ENCODE data around the gene C11orf21.
"Not testable (repeated sequence)": the region's sequence is repeated elsewhere in the genome, so short reads cannot be mapped to it uniquely, and the experiment has no call there.

The C11orf21 gene
- total RNA-seq, result 26.4 to 58.0 (median 42.7) reads per million in 4 experiments

DNA sequence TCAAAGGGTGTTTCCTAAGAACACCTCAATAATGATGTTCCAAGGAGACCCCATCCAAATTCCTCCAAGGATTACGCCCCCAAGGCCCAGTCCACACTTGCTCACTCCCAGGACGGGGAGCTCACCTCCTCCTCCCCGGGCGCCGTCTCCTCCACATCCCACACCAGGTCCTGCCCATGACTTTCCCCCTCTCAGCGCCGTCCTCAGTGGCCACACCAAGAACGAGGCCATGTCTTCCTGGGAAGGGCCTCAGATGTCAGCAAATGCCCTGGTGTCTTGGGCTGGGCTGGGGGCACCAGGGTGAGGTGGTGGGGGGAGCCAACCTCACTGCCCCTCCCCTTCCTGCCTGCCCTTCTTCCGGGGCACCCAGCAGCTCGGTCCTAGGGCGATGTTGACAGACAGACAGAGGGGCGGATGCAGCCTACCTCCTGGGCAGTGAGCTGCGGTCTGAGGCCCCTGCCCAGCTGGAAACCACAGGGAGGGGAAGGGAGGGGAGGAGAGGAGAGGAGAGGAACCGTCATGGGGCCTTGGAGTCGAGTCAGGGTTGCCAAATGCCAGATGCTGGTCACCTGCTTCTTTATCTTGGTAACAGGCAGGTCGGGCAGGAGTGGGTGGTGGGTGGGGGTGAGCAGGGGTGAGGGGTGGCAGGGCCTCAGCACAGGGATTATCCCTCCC, at the start of gene C11orf21, which contains the start of gene TSPAN32:
TSS of gene C11orf21 (minus strand) at position 288 of the 675 bp plus-strand sequence. CDS start at position 178, 110 bp downstream.
TSS of gene TSPAN32 (plus strand) at position 383 of the 675 bp plus-strand sequence. CDS start at position 520, 137 bp downstream.
- peak; percentile 59 for DNase-seq

DNA sequence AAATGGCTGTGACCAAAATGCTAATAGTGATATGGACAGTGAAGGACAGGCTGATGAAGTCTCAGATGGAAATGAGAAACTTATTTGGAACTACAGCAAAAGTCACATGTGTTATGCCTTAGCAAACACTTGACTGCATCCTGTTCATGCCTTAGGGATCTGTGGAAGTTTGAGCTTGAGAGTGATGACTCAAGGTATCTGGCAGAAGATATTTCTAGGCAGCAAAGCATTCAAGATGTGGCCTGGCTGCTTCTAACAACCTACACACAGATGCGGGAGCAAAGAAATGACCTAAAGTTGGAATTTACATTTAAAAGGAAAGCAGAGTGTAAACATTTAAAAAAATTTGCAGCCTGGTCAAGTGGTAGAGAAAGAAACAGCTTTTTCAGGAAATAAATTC, 47.3 kb upstream of the C11orf21 start:
- DNase-seq, result no peak

DNA sequence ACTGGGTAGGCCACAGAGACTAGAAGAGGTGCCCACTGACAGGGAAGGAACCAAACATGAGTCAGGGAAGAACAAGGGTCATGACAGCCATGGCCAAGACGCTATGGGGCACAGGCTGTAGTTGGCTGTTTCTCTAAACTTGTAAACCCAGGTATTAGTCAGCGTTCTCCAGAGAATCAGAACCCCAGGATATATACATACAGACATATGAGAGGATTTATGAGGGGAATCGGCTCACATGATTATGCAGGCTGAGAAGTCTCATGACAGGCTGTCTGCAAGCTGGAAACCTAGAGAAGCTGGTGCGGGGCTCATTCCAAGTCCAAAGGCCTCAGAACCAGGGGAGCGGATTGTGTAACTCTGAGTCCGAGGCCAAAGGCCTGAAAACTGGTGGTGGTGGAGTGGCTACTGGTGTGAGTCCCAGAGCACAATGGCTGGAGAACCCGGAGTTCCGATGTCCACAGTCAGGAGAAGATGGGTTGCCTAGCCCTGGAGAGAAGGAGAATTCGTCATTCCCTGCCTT, 45.7 kb upstream of the C11orf21 start:
- DNase-seq, result no peak

DNA sequence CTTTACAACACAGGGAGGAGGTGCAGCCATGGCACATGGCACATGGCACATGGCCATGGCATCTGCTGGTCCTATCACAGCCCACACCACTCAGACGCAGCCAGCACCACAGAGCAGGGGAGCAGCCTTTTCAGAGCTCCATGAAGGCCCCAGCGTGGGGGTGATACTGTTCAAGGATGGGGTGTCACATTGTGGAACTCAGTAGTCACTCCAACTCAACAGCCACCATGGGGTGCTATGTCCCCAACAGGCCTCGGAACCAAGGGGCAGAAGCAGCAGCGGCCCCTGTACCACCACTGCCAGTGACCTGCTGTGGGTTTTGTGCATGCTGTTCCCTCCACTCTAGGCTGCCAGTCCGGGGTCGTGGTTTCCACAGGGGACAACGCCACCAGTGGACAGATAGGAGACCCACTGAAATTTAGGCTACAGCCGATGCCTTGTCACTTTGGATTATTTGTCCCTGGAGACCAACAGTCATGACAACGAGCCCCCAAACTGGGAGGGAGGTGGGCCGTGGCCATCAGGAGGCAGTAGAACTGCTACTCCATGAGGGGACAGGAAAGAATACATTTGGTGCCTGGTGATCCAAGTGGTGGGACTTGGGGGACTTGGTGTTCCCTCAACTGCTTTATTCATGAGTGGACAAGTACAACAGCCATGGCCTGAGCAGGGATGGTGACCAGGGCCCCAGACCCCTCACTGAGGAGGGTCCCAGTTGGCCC, 45.0 kb upstream of the C11orf21 start:
- DNase-seq, result no peak

DNA sequence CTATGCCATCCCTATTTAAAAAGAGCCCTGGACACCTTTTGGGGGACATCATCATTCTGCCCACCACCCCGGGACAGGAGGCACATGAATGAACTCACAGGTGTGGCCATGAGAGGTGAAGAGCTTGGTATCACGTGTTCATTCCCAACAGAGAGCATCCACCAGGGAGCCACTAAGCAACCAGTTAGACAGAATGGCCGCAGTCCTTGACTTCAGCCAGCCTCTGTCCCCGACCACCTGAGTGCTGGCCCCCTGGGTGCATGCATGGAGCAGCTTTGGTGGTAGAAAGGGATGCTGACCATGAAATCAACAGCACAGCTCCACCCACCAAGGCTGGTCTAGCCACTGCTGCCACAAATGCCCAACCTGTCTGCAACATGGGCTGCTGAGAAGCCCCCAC, 44.3 kb upstream of the C11orf21 start:
- DNase-seq, result no peak

DNA sequence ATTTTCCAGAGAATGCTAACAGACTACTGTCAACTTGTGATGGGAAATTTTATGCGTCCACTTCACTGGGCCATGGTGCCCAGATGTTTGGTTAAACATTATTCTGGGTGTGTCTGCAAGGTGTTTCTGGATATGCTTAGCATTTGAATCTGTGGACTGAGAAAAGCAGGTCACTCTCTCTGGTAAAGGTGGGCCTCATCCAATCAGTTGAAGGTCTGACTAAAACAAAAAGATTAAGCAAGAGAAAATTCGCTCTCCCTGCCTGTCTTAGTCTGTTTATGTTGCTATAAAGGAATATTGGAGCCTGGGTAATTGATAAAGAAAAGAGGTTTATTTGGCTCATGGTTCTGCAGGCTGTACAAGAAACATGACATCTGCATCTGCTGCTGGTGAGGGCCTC, 43.3 kb upstream of the C11orf21 start:
- no peak for DNase-seq

GRCh38 chr11:2343502-2343901, 41.8 kb upstream of the C11orf21 start:
- DNase-seq, result no peak

DNA sequence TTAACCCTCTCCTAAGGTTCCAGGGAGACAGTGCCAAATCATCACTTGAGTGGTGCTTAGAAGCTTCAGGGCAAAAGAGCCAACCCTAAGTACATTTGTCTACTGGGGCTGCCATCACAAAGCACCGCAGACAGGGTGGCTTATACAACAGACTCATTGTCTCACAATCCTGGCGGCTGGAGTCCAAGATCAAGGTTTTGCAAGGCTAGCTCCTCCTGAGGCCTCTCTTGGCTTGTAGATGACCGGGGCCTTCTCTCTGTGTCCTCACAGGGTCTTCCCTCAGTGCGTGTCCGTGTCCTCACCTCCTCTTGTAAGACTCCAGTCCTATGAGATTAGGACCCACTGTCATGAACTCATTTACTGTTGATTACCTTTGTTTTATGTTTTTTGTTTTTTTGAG, 41.3 kb upstream of the C11orf21 start:
- DNase-seq, result no peak

- no peak for DNase-seq
These were observed 40.8 kb upstream of the C11orf21 start for GRCh38 chr11:2342557-2342956.

DNA sequence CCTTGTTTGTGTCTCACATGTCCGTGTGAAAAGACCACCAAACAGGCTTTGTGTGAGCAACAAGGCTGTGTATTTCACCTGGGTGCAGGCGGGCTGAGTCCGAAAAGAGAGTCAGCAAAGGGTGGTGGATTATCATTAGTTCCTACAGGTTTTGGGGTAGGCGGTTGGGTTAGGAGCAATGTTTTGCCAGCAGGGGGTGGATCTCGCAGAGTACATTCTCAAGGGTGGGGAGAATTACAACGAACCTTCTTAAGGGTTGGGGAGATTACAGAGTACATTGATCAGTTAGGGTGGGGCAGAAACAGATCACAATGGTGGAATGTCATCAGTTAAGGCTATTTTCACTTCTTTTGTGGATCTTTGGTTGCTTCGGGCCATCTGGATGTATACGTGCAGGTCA, 37.0 kb upstream of the C11orf21 start:
- not testable (repeated sequence) for DNase-seq

- not testable (repeated sequence) for DNase-seq
These were observed 33.6 kb upstream of the C11orf21 start for GRCh38 chr11:2335286-2335685.

DNA sequence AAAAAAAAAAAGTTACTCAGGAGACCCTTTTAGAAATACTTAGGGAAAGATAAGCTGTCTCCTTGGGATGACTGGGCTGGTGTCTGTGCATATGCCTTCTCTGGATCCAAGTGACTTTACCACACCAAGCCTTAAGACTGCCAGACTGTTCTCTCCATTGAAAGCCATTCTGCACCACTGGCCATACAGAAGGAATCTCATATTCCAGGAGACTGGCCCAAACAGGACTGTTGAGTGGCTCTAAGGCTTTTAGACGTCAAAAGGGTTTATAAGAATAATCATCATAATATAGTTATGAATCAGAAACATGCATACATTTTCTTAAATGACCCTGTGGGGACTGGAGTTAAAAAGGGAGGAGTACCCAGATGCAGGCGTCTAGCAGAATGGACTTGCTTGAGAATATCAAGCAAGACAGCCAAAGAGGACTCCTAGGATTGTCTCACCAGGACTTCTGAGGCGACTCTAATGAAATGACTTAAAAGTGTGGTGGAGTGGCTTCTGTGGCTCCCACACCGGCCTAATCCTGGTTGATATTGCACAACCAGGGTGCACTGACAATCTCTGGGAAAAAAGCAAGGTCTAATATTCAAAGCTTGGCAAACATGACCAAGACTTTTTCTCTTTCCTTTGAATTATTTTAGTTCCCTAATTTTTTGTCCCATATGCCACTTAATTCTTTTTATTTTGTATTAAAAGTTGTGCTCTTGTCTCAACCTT, 31.9 kb upstream of the C11orf21 start:
- DNase-seq, result not testable (repeated sequence)

DNA sequence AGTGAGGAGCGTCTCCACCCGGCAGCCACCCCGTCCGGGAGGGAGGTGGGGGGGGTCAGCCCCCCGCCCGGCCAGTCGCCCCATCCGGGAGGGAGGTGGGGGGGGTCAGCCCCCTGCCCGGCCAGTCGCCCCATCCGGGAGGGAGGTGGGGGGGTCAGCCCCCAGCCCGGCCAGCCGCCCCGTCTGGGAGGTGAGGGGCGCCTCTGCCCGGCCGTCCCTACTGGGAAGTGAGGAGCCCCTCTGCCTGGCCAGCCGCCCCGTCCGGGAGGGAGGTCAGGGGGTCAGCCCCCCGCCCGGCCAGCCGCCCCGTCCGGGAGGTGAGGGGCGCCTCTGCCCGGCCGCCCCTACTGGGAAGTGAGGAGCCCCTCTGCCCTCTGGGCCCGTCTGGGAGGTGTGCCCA, 30.9 kb upstream of the C11orf21 start:
- DNase-seq, result not testable (repeated sequence)

DNA sequence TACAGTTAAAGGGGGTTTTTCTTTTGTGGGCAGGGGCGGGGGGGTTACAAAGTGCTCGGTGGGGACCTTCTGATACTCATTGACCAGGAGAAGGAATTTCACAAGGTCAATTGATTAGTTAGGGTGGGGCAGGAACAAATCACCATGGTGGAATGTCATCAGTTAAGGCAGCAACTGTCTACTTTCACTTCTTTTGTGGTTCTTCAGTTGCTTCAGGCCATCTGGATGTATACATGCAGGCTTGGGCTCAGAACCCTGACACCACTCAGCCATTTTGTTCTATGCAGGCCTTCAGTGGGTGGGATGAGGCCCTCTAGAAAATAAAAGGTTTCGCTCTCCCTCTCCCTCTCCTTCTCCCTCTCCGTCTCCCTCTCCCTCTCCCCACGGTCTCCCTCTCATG, 29.7 kb upstream of the C11orf21 start:
- no peak for DNase-seq

- DNase-seq, result no peak
These were observed 29.0 kb upstream of the C11orf21 start for GRCh38 chr11:2330696-2331095.

- DNase-seq, result no peak
These were observed 27.8 kb upstream of the C11orf21 start for GRCh38 chr11:2329551-2329950.

- no peak for DNase-seq
These were observed 27.1 kb upstream of the C11orf21 start for GRCh38 chr11:2328656-2329354.

DNA sequence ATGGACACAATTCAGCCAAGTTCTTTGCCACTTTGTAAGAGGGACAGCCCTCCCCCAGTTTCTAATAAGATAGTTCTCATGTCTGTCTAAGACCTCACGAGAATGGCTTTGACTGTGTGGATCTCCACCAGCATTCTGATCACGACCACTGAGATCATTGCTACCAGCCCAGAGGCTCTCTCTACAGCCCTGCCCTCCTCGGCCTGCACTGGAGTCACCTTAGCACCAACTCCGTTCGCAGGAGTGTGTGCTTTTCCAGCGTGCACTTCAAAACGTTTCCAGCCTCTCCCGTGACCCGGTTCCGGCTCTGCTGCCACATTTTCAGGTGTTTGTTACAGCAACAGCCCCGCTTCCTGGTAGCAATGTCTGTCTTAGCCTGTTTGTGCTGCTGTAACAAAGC, 26.3 kb upstream of the C11orf21 start:
- DNase-seq, result no peak

GRCh38 chr11:2327032-2327431, 25.3 kb upstream of the C11orf21 start:
- DNase-seq, result no peak

DNA sequence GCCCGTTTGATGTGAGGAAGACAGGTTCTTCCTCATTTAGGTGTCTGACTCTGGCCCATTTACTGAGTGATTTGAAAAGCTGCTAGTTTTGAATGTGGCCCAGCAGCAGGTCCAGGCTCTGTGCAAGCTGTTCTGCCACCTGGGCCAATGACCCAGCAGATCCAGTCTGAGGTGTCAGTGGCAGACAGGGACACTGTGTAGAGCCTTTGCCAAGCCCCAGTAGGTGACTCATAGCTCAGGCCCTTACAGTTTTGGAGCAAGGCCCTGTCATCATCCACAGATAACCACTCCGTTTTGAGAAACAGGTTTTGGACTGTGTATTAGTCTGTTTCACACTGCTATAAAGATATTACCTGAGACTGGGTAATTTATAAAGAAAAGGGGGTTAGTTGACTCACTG, 24.0 kb upstream of the C11orf21 start:
- no peak for DNase-seq

GRCh38 chr11:2325123-2325522, 23.4 kb upstream of the C11orf21 start:
- DNase-seq, result no peak

- no peak for DNase-seq
These were observed 19.6 kb upstream of the C11orf21 start for GRCh38 chr11:2321311-2321683.
